Astrocyte of the cerebellum (primary cell): Measurements from ENCODE around the gene ADGRF5.

Experiments
- DNase-seq: peaks from one replicate; pipeline ENCODE4 v3.0.0-alpha.2; 2011; ENCODE audit warnings: low read depth
- H3K4me3 ChIP-seq: 2 replicates; pipeline ENCODE4 v1.5.1; 2011; ENCODE audit warnings: mild to moderate bottlenecking, low read depth, low read length, moderate library complexity
- CTCF ChIP-seq: IDR thresholded peaks from 2 replicates; pipeline ENCODE4 v1.5.1; 2012; ENCODE audit warnings: low read length, low read depth, moderate library complexity, mild to moderate bottlenecking; ENCODE audit errors: missing control alignments
- in situ Hi-C: cut with HindIII; loops from 2 replicates; pipeline ENCODE4 v1.10.0; 2017; ENCODE audit warnings: low sequenced_read_pairs

ADGRF5 gene

GRCh38 chr6:46963039-46963438 is 41.3 kb upstream of the ADGRF5 start:
- H3K4me3 ChIP-seq: no peak overlapping the region
- in situ Hi-C loops: no loop called here
- TF ChIP-seq CTCF: no peak
- no peak for DNase-seq

GRCh38 chr6:46961711-46962110 is 40.0 kb upstream of the ADGRF5 start:
- DNase-seq: no peak
- no peak overlapping the region for H3K4me3 ChIP-seq
- TF ChIP-seq CTCF: no peak
- in situ Hi-C loops: no loop called here

- DNase-seq: no peak
- in situ Hi-C loops: no loop called here
- H3K4me3 ChIP-seq: no peak overlapping the region
- no peak for TF ChIP-seq CTCF
Measured at GRCh38 chr6:46961232-46961631, 39.5 kb upstream of the ADGRF5 start.

- TF ChIP-seq CTCF: no peak
- DNase-seq: no peak
- in situ Hi-C loops: no loop called here
- H3K4me3 ChIP-seq: no peak overlapping the region
Measured at GRCh38 chr6:46959419-46959818, 37.7 kb upstream of the ADGRF5 start.

DNA sequence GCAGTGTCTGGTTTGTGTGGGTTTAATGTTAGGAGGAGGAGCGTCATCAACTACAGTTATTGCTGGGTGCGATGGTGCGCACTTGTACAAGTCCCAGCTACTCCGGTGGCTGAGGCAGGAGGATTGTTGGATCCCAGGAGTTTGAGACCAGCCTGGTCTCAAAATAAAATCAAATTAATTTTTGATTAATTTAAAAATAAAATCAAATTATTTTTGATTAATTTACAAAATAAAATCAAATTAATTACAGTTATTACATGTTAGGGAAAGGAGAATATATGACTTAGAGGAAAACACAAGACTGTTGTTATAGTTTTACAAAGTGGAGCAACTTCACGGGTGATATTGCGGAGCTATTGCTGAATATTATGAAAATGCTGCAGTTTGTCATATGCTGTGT is 34.7 kb upstream of the ADGRF5 start:
- no peak for TF ChIP-seq CTCF
- H3K4me3 ChIP-seq: no peak overlapping the region
- no peak for DNase-seq
- in situ Hi-C loops: no loop called here

GRCh38 chr6:46954837-46955451 is 33.2 kb upstream of the ADGRF5 start:
- in situ Hi-C loops: no loop called here
- DNase-seq: no peak
- no peak overlapping the region for H3K4me3 ChIP-seq
- TF ChIP-seq CTCF: no peak
